ENCODE results near the gene ERBB3.

ERBB3 gene

GRCh38 chr12:56129206-56129941, 49.4 kb downstream of the ERBB3 start (continued):
- TF ChIP-seq ZNF423 (tag by site-specific recombination; IDR thresholded peaks at IDR 0.05) = no peak
- no peak for TF ChIP-seq ZNF404 (tag by site-specific recombination; IDR thresholded peaks at IDR 0.05)
- no peak for TF ChIP-seq ZNF518A (tag by site-specific recombination; conservative IDR thresholded peaks at IDR 0.05; ENCODE audit: low read depth)
- TF ChIP-seq ZNF202 (tag by site-specific recombination; IDR thresholded peaks at IDR 0.05; ENCODE audit: borderline replicate concordance) = no peak
- TF ChIP-seq ZNF221 (tag by site-specific recombination; IDR thresholded peaks at IDR 0.05; ENCODE audit: borderline replicate concordance) = no peak
- TF ChIP-seq ZNF76 (tag by site-specific recombination; IDR thresholded peaks at IDR 0.05; ENCODE audit: borderline replicate concordance, low read depth) = no peak
- no peak for TF ChIP-seq REPIN1 (tag by site-specific recombination; IDR thresholded peaks at IDR 0.05; ENCODE audit: low read depth)
- no peak for TF ChIP-seq ZNF692 (tag by site-specific recombination; IDR thresholded peaks at IDR 0.05)
- peak; percentile 59 for TF ChIP-seq ZBTB26 (tag by site-specific recombination; optimal IDR thresholded peaks at IDR 0.05)
- TF ChIP-seq SP3 (tag by site-specific recombination; IDR thresholded peaks at IDR 0.05) = peak; percentile 59
- TF ChIP-seq ZSCAN4 (tag by site-specific recombination; IDR thresholded peaks at IDR 0.05) = no peak
- TF ChIP-seq ZSCAN23 (tag by site-specific recombination; IDR thresholded peaks at IDR 0.05) = no peak
- TF ChIP-seq ATF2 (tag by site-specific recombination; IDR thresholded peaks at IDR 0.05; ENCODE audit: low read depth) = no peak
- TF ChIP-seq SCRT2 (tag by site-specific recombination; IDR thresholded peaks at IDR 0.05) = peak; percentile 86
- no peak for TF ChIP-seq ZNF623 (tag by site-specific recombination; IDR thresholded peaks at IDR 0.05)
- TF ChIP-seq ZNF311 (tag by site-specific recombination; IDR thresholded peaks at IDR 0.05; ENCODE audit: borderline replicate concordance) = no peak
- TF ChIP-seq ZNF776 (tag by site-specific recombination; IDR thresholded peaks at IDR 0.05; ENCODE audit: borderline replicate concordance) = no peak
- TF ChIP-seq ZNF514 (tag by site-specific recombination; IDR thresholded peaks at IDR 0.05) = no peak
- peak; percentile 59 for TF ChIP-seq PATZ1 (tag by site-specific recombination; IDR thresholded peaks at IDR 0.05)
- no peak for TF ChIP-seq PRDM6 (tag by site-specific recombination; IDR thresholded peaks at IDR 0.05)

All from HEK293 (cell line).